Activated T-cell treated with anti-CD3 and anti-CD28 coated beads, Interleukin-2, amount 50 U/mL, for 48 hours (primary cell): ENCODE measurements around the gene HLA-DRB1.
"Not testable (repeated sequence)": the region's sequence is repeated elsewhere in the genome, so short reads cannot be mapped to it uniquely, and the experiment has no call there.

ENCODE experiments used
- DNase-seq, 2 experiments: peaks; one replicate each; pipeline ENCODE4 v3.0.0-alpha.2; 2020

HLA-DRB1 gene

DNA sequence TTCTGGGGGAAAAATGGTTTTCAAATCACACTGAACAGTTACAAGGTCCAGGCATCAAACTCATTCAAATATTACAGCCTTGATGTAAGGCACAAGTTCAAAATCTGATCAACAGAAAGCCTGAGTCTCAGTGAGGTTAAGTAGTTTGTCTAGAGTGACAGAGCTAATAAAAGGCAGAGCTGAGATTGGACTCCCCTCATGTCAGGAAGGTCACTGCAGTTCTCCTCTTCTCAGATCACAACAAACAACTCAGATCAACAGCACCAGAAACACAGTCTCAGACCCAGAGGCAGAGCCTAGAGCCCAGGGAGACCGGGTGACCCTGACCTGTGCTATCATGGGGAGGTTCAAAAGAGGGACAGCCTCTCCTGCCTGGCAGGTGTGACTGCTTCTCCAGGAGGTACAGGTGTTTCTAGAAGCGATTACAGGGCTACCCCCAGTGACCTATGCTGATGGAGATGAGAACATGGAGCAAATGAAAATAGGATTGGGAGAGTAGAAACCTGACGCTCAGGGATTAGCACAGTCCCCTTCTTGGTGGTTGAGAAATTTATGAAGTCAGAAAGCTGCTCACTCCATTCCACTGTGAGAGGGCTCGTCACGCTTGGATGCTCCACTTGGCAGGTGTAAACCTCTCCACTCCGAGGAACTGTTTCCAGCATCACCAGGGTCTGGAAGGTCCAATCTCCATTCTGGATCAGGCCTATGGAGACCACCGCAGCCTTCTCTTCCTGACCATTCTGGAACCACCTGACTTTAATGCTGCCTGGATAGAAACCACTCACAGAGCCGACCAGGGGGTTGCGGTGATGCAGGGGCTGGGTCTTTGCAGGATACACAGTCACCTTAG, 35.3 kb downstream of the HLA-DRB1 start:
- no peak for DNase-seq

DNA sequence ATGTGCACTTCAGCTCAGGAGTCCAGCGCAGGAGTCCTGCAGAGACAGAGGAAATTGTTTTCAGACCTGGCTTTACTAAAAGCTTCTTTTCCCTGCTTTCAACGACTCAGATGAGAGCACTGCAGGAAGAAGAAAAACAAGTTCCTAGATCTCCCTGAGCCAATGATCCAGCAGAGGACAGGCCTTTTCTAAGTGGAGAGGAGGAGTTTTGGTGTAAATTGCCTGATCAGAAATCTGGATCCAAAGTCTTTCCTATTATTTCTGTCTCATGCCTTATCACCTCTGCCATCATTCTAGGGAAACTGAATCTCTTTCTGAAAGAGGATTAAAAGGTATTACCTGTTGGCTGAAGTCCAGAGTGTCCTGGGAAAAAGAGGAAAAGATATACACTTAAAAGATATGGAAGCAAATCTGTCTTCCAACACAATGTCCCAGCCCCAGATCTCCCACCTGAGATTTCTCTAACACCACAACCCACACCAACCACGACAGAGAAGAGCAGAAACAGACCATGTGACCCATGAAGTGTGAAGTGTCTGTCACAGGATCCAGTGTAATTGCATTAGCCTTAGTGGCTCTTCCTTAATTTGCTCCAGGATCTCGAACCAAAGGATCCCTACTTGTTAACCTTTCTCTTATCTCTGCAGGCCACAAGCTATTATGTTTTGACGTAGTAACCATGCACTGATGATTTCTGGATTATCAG, 36.5 kb downstream of the HLA-DRB1 start:
- no peak for DNase-seq

DNA sequence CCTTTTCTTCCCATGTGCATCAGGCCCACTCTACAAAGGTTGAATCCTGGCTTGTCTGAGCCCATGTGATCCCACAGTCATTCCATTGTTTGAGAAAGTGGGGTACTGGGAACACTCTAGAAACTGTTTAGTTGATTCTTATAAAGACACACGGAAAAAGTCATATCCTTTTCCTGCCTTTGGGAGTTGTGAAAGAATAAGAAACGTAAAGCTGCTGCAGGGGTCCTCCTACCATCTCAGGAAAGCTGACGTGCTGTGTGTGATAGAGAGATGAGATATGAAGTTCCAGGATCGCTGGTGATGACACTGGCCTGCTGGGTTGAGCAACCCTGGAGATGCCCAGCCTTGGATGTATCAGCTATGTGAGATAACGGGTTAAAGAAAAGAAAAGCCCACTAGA, 38.2 kb downstream of the HLA-DRB1 start:
- no peak for DNase-seq

DNA sequence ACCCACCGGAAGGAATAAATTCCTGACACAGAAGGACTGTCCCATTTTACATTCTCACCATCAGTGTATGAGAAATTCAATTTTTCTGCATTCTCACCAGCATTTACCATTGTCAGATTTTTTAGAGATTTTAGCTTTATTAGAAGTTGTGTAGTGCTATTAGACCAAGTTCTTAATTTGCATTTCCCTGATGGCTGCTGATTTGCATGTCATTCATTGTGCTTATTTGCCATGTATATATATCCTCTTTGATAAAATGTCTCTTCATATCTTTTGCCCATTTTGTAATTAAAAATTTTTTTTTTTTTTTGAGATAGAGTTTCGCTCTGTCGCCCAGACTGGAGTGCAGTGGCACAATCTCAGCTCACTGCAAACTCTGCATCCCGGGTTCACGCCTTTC, 49.8 kb downstream of the HLA-DRB1 start:
- DNase-seq, result no peak

DNA sequence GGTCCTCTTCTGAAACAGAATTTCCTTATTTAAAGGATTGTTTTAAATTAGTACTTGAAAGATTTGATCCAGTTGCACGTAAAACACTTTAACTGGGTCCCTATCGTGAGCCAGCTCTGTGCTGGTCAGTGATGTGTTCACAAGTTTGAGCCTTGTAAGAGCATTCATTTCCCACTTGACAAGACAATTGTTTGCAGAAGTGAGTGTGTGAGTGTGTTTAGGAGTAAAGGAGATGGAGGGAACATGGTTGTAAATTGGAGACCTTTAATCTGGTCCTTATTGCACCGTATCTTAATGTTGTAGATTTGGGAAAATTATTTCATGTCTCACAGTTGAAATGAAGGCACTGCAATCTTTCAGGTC, 59.2 kb downstream of the HLA-DRB1 start:
- DNase-seq, result not testable (repeated sequence)

DNA sequence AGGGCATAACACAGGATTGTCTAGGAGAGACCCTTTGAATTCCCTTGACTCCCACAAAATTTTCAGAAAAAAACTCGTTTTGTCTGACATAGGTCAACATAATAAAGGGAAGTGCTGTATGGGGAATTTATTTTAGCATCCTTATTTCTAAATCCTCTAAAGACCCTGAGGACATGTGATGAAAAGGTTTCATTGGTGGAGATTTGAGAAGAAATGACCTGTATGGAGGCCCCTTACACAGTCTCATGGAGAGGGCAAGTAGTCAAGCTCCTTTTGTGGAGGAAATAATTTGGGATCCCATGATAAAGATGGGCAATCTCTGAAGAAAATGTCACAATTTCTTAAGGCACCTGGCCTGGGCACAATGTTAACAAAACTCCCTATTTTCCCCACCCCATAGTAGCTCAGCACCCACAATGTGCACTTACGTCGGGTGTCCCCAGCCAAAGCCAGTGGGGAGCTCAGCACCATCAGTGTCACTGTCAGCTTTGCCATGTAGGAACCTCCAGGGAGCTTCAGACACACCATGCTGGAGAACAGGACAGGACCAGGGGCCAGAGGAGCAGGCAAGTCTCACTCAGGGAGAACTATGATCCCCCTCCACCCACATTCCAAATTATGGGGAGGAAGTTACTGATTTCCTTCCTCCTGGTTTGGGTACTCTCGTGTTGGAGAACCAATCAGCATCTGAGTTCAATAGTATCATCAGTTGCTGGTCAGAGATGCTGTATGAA, 59.8 kb downstream of the HLA-DRB1 start, which contains the start of gene HLA-DRB5:
Gene HLA-DRB5 (minus strand): TSS at position 591 of the 734 bp plus-strand sequence. CDS start 63 bp downstream, at position 528.
- peak; percentile 15 to 17 for DNase-seq
